OCI-LY7 (cell line): ENCODE results near the gene MTSS2. TPM values are rescaled to one million over a fixed set of nuclear protein-coding genes. Genes with fewer than 3 reads are reported as not detected.

Source experiments
- BruUV-seq: library from RNA; stranded (reverse); fragments of 400-500 nt; replicated peaks from 2 replicates; lab custom pipeline; 2021; lab: Mats Ljungman, UMichigan
- CTCF ChIA-PET: fragments of 300-600 bp; sonication (Branson Sonifier 250); formaldehyde crosslinking; loops from one replicate; lab custom pipeline; 2022; ENCODE audit warnings: antibody characterized with exemption; ENCODE audit not compliant: unreplicated experiment; lab: Charles Lee
- POLR2A ChIA-PET: fragments of 300-600 bp; sonication (Branson Sonifier 250); formaldehyde crosslinking; loops from one replicate; lab custom pipeline; 2022; ENCODE audit warnings: antibody characterized with exemption; lab: Charles Lee
- DNase-seq: peaks from one replicate; pipeline ENCODE4 v3.0.0-alpha.2; 2015; ENCODE audit warnings: low spot score
- H2AFZ ChIP-seq: fragments of 200-600 bp; sonication (generic), shearing (Covaris generic); 2 replicates; pipeline ENCODE4 v1.6.1; 2014; ENCODE audit warnings: mild to moderate bottlenecking, antibody characterized with exemption, low read length, moderate library complexity
- H3K27ac ChIP-seq: fragments of 200-600 bp; sonication (generic); 2 replicates; pipeline ENCODE4 v1.5.1; 2014; ENCODE audit warnings: mixed run types, low read depth, mild to moderate bottlenecking, moderate library complexity, low read length, inconsistent platforms; ENCODE audit not compliant: poor library complexity, severe bottlenecking
- H3K36me3 ChIP-seq: fragments of 200-600 bp; sonication (generic); 2 replicates; pipeline ENCODE4 v1.6.1; 2014; ENCODE audit warnings: mild to moderate bottlenecking, antibody characterized with exemption, low read length, moderate library complexity, mixed read lengths; ENCODE audit not compliant: insufficient read depth
- H3K4me1 ChIP-seq: fragments of 200-600 bp; sonication (generic); 2 replicates; pipeline ENCODE4 v1.5.1; 2014; ENCODE audit warnings: mild to moderate bottlenecking, low read length; ENCODE audit not compliant: insufficient read depth, poor library complexity, severe bottlenecking
- H3K4me2 ChIP-seq: fragments of 200-600 bp; sonication (generic); 2 replicates; pipeline ENCODE4 v1.6.1; 2014; ENCODE audit warnings: mild to moderate bottlenecking, low read length
- H3K4me3 ChIP-seq: fragments of 200-600 bp; sonication (generic); 2 replicates; pipeline ENCODE4 v1.5.1; 2014; ENCODE audit warnings: mild to moderate bottlenecking, low read depth, low read length; ENCODE audit not compliant: poor library complexity, severe bottlenecking
- H3K79me2 ChIP-seq: fragments of 200-600 bp; sonication (generic); 2 replicates; pipeline ENCODE4 v1.6.1; 2016; ENCODE audit warnings: low read depth, mild to moderate bottlenecking, low read length, moderate library complexity, mixed read lengths; ENCODE audit not compliant: insufficient read depth
- H3K9me2 ChIP-seq: fragments of 200-600 bp; sonication (generic); 2 replicates; pipeline ENCODE4 v1.6.1; 2016; ENCODE audit warnings: mild to moderate bottlenecking, low read length, mixed read lengths; ENCODE audit not compliant: insufficient read depth
- H3K9me3 ChIP-seq: fragments of 200-600 bp; sonication (generic); 2 replicates; pipeline ENCODE4 v1.6.1; 2014; ENCODE audit warnings: mild to moderate bottlenecking, mixed run types, low read length, mixed read lengths
- H4K20me1 ChIP-seq: fragments of 200-600 bp; sonication (generic); 2 replicates; pipeline ENCODE4 v1.6.1; 2014; ENCODE audit warnings: mild to moderate bottlenecking, antibody characterized with exemption, low read length, moderate library complexity, mixed read lengths; ENCODE audit not compliant: insufficient read depth
- EZH2phosphoT487 ChIP-seq: fragments of 200-600 bp; sonication (generic); IDR thresholded peaks from 2 replicates; pipeline ENCODE4 v1.6.1; 2018; ENCODE audit warnings: low read depth, borderline replicate concordance, mild to moderate bottlenecking, mixed run types, antibody characterized with exemption, low read length, moderate library complexity, mixed read lengths
- intact Hi-C: fragments of 100-400 bp; cut with micrococcal nuclease; formaldehyde crosslinking; loops from one replicate; pipeline ENCODE4 v1.10.0; 2022; ENCODE audit not compliant: unreplicated experiment
- total RNA-seq, 2 experiments: library from RNA; depleted of rRNA in 1 of 2; stranded (reverse); fragments of >200 nt in 1 of 2; shearing (Covaris generic) in 1 of 2; gene quantifications; 2 replicates each; pipeline ENCODE4 v1.2.3, GENCODE V29; 2014 to 2022
- TF ChIP-seq, protein P1 (sequence below): fragments of 200-600 bp; sonication (generic); conservative IDR thresholded peaks from 2 replicates; pipeline ENCODE4 v1.5.1; 2014; ENCODE audit warnings: mild to moderate bottlenecking, antibody characterized with exemption, low read length, moderate library complexity, mixed read lengths

Gene MTSS2
- total RNA-seq, 2 experiments from 2014 or later: 0.17 to 0.19 TPM

DNA sequence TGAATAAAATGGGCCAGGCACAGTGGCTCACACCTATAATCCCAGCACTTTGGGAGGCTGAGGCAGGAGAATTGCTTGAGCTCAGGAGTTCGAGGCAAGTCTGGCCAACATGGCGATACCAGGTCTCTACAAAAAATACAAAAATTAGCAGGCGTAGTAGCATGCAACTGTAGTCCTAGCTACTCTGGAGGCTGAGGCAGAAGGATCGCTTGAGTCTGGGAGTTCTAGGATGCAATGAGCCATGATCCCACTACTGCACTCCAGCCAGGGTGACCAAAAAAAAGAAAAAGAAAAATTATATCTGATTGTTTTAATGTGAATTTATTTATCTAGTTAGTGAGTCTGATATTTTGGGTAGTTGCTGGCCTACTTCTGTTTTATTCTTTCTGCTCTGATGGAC, 32.4 kb downstream of the MTSS2 start:
- no peaks in the 10 kb centered on the region for H4K20me1 ChIP-seq
- TF ChIP-seq, protein P1, sequence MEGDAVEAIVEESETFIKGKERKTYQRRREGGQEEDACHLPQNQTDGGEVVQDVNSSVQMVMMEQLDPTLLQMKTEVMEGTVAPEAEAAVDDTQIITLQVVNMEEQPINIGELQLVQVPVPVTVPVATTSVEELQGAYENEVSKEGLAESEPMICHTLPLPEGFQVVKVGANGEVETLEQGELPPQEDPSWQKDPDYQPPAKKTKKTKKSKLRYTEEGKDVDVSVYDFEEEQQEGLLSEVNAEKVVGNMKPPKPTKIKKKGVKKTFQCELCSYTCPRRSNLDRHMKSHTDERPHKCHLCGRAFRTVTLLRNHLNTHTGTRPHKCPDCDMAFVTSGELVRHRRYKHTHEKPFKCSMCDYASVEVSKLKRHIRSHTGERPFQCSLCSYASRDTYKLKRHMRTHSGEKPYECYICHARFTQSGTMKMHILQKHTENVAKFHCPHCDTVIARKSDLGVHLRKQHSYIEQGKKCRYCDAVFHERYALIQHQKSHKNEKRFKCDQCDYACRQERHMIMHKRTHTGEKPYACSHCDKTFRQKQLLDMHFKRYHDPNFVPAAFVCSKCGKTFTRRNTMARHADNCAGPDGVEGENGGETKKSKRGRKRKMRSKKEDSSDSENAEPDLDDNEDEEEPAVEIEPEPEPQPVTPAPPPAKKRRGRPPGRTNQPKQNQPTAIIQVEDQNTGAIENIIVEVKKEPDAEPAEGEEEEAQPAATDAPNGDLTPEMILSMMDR: no peak
- TF ChIP-seq EZH2phosphoT487: no peak
- intact Hi-C loops: loop anchor here (1.0 to 5.0 kb wide), 5 partner anchors 87 to 322 kb away; no protein-coding TSS in a partner anchor
- no peaks in the 10 kb centered on the region for H3K9me2 ChIP-seq
- no peaks in the 10 kb centered on the region for H3K9me3 ChIP-seq
- H3K27ac ChIP-seq: no peak overlapping the region
- no peak for DNase-seq
- no peak overlapping the region for H3K4me2 ChIP-seq
- peak overlapping the region; percentile 86; the same call in 1 of the 2 replicates for H2AFZ ChIP-seq
- ChIA-PET CTCF (no interaction called here), POLR2A (interaction anchor here (0.5 to 1.2 kb wide), 5 partner anchors 64 to 862 kb away, joined by 3 to 4 read pairs (median 4); no protein-coding TSS in a partner anchor)
- H3K36me3 ChIP-seq: no peaks in the 10 kb centered on the region
- peaks cover 4% of the 10 kb centered on the region for H3K4me1 ChIP-seq
- no peaks in the 10 kb centered on the region for H3K79me2 ChIP-seq
- no peak overlapping the region for H3K4me3 ChIP-seq
- no TSS peak for BruUV-seq

- H3K4me3 ChIP-seq: no peak overlapping the region
- no peak overlapping the region for H3K27ac ChIP-seq
- no peaks in the 10 kb centered on the region for H3K9me2 ChIP-seq
- no peak for TF ChIP-seq EZH2phosphoT487
- TF ChIP-seq, protein P1: no peak
- no peaks in the 10 kb centered on the region for H3K79me2 ChIP-seq
- no TSS peak for BruUV-seq
- no peaks in the 10 kb centered on the region for H4K20me1 ChIP-seq
- no peaks in the 10 kb centered on the region for H3K9me3 ChIP-seq
- no peak overlapping the region for H3K4me2 ChIP-seq
- H3K4me1 ChIP-seq: peaks cover 4% of the 10 kb centered on the region
- H3K36me3 ChIP-seq: no peaks in the 10 kb centered on the region
- no peak for DNase-seq
- POLR2A ChIA-PET: no interaction called here
- no peak overlapping the region for H2AFZ ChIP-seq
- intact Hi-C loops: loop anchor here (2.0 to 5.0 kb wide), 4 partner anchors 86 to 280 kb away; no protein-coding TSS in a partner anchor
- CTCF ChIA-PET: no interaction called here
Observed at GRCh38 chr16:70652322-70652721, 33.5 kb downstream of the MTSS2 start.

DNA sequence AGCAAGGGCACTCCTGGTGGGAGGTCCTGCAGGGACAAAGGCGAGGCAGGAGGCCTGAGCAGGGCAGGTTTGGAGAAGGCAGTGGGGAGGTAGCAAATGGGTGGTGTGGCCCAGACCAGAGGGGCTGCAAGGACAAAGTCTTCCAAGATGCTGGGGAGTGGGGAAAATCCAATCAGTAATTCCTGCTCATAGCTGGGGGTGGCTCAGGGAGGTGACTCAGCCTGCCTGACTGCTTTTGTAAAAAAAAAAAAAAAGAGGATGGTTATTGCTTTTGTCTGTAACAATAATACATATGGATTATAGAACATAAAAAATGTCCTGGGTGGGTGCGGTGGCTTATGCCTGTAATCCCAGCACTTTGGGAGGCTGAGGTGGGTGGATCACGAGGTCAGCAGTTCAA, 34.3 kb downstream of the MTSS2 start:
- BruUV-seq: no TSS peak
- no peaks in the 10 kb centered on the region for H4K20me1 ChIP-seq
- H3K9me3 ChIP-seq: no peaks in the 10 kb centered on the region
- H3K36me3 ChIP-seq: no peaks in the 10 kb centered on the region
- TF ChIP-seq, protein P1: no peak
- no peak for TF ChIP-seq EZH2phosphoT487
- POLR2A ChIA-PET: no interaction called here
- no peak overlapping the region for H3K4me3 ChIP-seq
- no peaks in the 10 kb centered on the region for H3K9me2 ChIP-seq
- intact Hi-C loops: loop anchor here (5.0 kb wide), 2 partner anchors 121 to 279 kb away; no protein-coding TSS in a partner anchor
- no peak overlapping the region for H3K27ac ChIP-seq
- H2AFZ ChIP-seq: no peak overlapping the region
- peaks cover 4% of the 10 kb centered on the region for H3K4me1 ChIP-seq
- no peaks in the 10 kb centered on the region for H3K79me2 ChIP-seq
- H3K4me2 ChIP-seq: no peak overlapping the region
- CTCF ChIA-PET: no interaction called here
- no peak for DNase-seq
